Measurements from ENCODE around the gene RAB11FIP3. TPM values are rescaled to one million over a fixed set of nuclear protein-coding genes. Genes with fewer than 3 reads are reported as not detected.

The RAB11FIP3 gene
- total RNA-seq, 1 experiment from 2014 or later = 12.8 TPM

DNA sequence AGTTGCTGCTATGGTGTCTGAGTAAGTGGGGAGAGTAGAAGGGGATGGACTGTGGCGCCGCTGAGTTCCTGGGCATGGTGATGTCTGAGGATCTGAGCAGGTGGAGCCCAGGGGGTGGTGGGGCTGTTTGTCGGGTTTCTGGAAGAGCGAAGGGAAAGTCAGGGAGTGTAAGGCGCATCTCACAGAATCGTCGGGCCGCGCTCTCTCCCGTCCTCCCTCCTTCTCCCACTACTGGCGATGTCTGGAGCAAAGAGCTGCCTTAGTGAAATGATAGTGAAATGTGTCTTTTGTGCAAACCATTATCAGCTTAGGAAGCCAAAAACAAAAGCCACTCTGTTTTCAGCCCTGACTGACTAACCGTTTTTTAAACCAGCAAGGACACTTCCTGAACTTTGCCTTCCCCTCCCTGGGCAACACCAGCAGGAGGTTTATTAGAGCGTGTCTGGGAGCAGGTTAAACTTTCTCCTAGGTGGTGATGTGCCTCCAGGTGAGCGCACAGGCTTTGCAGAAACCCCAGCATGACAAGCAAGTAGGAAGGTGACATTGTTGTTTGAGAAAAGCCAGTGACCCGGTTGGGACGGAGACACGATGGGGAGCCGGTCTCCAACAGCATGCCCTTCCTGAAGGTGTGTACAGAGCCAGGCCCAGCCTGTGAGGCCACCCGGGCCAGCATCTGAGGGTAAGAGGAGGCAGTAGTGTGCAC, 49.1 kb downstream of the RAB11FIP3 start:
- no peak overlapping the region for H2AFZ ChIP-seq (ENCODE audit: low read depth, low read length, poor library complexity, severe bottlenecking)
- H3K36me3 ChIP-seq (ENCODE audit: control insufficient read depth in 1 of 2, insufficient read depth in 2 of 2, low read length in 2 of 2) = no peaks in the 10 kb centered on the region
- no peak overlapping the region for H3K27ac ChIP-seq (ENCODE audit: low read depth, low read length)
- ChIA-PET CTCF (no interaction called here), POLR2A (no interaction called here), RAD21 (ENCODE audit: low non-redundant PET in 1 of 2, low total read pairs in 2 of 2, uncharacterized antibody in 2 of 2, unreplicated experiment in 2 of 2) (no interaction called here)
- no peak overlapping the region for H3K4me2 ChIP-seq (ENCODE audit: low read length)
- peaks cover 6 to 13% of the 10 kb centered on the region in 2 experiments for H3K4me1 ChIP-seq (ENCODE audit: control insufficient read depth in 1 of 2, insufficient read depth in 2 of 2, low read length in 2 of 2)
- intact Hi-C loops (cut with micrococcal nuclease) = no loop called here
- no peaks in the 10 kb centered on the region for H3K79me2 ChIP-seq (ENCODE audit: insufficient read depth, low read length)
- H3K9me2 ChIP-seq (ENCODE audit: insufficient read depth) = no peaks in the 10 kb centered on the region
- no TSS peak for BruUV-seq (replicated peaks)
- DNase-seq (ENCODE audit: low read depth, low spot score) (no peak), ATAC-seq (no peak)
- no peak overlapping the region for H3K4me3 ChIP-seq (replicated peaks in 1 of 2; ENCODE audit: low read depth in 1 of 2, low read length in 2 of 2)
- H3K9ac ChIP-seq (ENCODE audit: low read length) = no peak overlapping the region
- no peak for TF ChIP-seq SRF (IDR thresholded peaks at IDR 0.05; ENCODE audit: low read depth)
- TF ChIP-seq, protein P1, sequence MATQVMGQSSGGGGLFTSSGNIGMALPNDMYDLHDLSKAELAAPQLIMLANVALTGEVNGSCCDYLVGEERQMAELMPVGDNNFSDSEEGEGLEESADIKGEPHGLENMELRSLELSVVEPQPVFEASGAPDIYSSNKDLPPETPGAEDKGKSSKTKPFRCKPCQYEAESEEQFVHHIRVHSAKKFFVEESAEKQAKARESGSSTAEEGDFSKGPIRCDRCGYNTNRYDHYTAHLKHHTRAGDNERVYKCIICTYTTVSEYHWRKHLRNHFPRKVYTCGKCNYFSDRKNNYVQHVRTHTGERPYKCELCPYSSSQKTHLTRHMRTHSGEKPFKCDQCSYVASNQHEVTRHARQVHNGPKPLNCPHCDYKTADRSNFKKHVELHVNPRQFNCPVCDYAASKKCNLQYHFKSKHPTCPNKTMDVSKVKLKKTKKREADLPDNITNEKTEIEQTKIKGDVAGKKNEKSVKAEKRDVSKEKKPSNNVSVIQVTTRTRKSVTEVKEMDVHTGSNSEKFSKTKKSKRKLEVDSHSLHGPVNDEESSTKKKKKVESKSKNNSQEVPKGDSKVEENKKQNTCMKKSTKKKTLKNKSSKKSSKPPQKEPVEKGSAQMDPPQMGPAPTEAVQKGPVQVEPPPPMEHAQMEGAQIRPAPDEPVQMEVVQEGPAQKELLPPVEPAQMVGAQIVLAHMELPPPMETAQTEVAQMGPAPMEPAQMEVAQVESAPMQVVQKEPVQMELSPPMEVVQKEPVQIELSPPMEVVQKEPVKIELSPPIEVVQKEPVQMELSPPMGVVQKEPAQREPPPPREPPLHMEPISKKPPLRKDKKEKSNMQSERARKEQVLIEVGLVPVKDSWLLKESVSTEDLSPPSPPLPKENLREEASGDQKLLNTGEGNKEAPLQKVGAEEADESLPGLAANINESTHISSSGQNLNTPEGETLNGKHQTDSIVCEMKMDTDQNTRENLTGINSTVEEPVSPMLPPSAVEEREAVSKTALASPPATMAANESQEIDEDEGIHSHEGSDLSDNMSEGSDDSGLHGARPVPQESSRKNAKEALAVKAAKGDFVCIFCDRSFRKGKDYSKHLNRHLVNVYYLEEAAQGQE (IDR thresholded peaks at IDR 0.05; ENCODE audit: low read depth) = no peak
- no peak for TF ChIP-seq JUND (IDR thresholded peaks at IDR 0.05)
- TF ChIP-seq RAD21 (IDR thresholded peaks at IDR 0.05; ENCODE audit: low read depth) = no peak
- no peak for TF ChIP-seq EGR1 (IDR thresholded peaks at IDR 0.05; ENCODE audit: low read depth)
- TF ChIP-seq, protein P2, sequence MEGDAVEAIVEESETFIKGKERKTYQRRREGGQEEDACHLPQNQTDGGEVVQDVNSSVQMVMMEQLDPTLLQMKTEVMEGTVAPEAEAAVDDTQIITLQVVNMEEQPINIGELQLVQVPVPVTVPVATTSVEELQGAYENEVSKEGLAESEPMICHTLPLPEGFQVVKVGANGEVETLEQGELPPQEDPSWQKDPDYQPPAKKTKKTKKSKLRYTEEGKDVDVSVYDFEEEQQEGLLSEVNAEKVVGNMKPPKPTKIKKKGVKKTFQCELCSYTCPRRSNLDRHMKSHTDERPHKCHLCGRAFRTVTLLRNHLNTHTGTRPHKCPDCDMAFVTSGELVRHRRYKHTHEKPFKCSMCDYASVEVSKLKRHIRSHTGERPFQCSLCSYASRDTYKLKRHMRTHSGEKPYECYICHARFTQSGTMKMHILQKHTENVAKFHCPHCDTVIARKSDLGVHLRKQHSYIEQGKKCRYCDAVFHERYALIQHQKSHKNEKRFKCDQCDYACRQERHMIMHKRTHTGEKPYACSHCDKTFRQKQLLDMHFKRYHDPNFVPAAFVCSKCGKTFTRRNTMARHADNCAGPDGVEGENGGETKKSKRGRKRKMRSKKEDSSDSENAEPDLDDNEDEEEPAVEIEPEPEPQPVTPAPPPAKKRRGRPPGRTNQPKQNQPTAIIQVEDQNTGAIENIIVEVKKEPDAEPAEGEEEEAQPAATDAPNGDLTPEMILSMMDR (IDR thresholded peaks at IDR 0.05 in 2 of 3, conservative IDR thresholded peaks at IDR 0.05 in 1 of 3; ENCODE audit: borderline replicate concordance in 1 of 3, insufficient read depth in 1 of 3, low read depth in 2 of 3, low read length in 2 of 3) = no peak
- TF ChIP-seq ZFX (IDR thresholded peaks at IDR 0.05) = no peak
- TF ChIP-seq POLR2AphosphoS5 (IDR thresholded peaks at IDR 0.05; ENCODE audit: low read depth, low read length) = no peak
- TF ChIP-seq EZH2phosphoT487 (IDR thresholded peaks at IDR 0.05; ENCODE audit: borderline replicate concordance) = no peak
- TF ChIP-seq EZH2 (IDR thresholded peaks at IDR 0.05) = no peak
- TF ChIP-seq SP1 (IDR thresholded peaks at IDR 0.05; ENCODE audit: low read depth) = no peak
- no peaks in the 10 kb centered on the region for H4K20me1 ChIP-seq (ENCODE audit: insufficient read depth)
- no peaks in the 10 kb centered on the region for H3K9me3 ChIP-seq (ENCODE audit: control insufficient read depth in 1 of 2, insufficient read depth in 1 of 2, low read depth in 1 of 2, low read length in 2 of 2)
- H3K27me3 ChIP-seq (ENCODE audit: insufficient read depth, low read length) = no peaks in the 10 kb centered on the region
